Kidney (tissue), 14 donors: Measurements from ENCODE around the gene SPTBN1. TPM values are rescaled to one million over a fixed set of nuclear protein-coding genes. Genes with fewer than 3 reads are reported as not detected.
"Not testable (repeated sequence)": the region's sequence is repeated elsewhere in the genome, so short reads cannot be mapped to it uniquely, and the experiment has no call there.

ENCODE experiments used
- DNase-seq, 5 donors: peaks; one replicate each; pipeline ENCODE4 v3.0.0-alpha.2; 2013 to 2020
- FAIRE-seq: peaks from 2 replicates; lab custom pipeline; 2012; peaks lifted over from hg19 to GRCh38; lab: Jason Lieb, UNC
- H3K27ac ChIP-seq, 2 donors: one replicate each; pipeline ENCODE4 v1.7.0; 2013; ENCODE audit warnings: low read depth in 2 of 2, low read length in 2 of 2, inconsistent platforms in 1 of 2
- H3K27me3 ChIP-seq: one replicate; pipeline ENCODE4 v1.7.1; 2013; ENCODE audit warnings: low read length, inconsistent platforms; ENCODE audit not compliant: control insufficient read depth, insufficient read depth
- H3K36me3 ChIP-seq, 3 donors: one replicate each; pipeline versions ENCODE4 v1.7.0 to v1.7.1; 2013; ENCODE audit warnings: low read length in 3 of 3, control low read depth in 1 of 3, inconsistent platforms in 1 of 3; ENCODE audit not compliant: insufficient read depth in 3 of 3, control insufficient read depth in 2 of 3
- H3K4me1 ChIP-seq, 3 donors: one replicate each; pipeline versions ENCODE4 v1.7.0 to v1.7.1; 2013; ENCODE audit warnings: low read length in 3 of 3, inconsistent platforms in 1 of 3, low read depth in 1 of 3; ENCODE audit not compliant: control insufficient read depth in 2 of 3, insufficient read depth in 2 of 3
- H3K4me3 ChIP-seq, 3 donors: one replicate each; pipeline versions ENCODE4 v1.7.0 to v1.8.1; 2013; ENCODE audit warnings: low read length in 3 of 3, control low read depth in 1 of 3, inconsistent platforms in 1 of 3
- H3K9ac ChIP-seq, 3 donors: one replicate each; pipeline versions ENCODE4 v1.7.0 to v1.7.1; 2013; ENCODE audit warnings: low read length in 3 of 3, control low read depth in 1 of 3, inconsistent platforms in 1 of 3
- H3K9me3 ChIP-seq, 3 donors: one replicate each; pipeline versions ENCODE4 v1.7.0 to v1.7.1; 2013; ENCODE audit warnings: low read length in 3 of 3, control low read depth in 1 of 3, inconsistent platforms in 1 of 3; ENCODE audit not compliant: control insufficient read depth in 2 of 3, insufficient read depth in 1 of 3
- CTCF ChIP-seq: IDR thresholded peaks from 3 replicates; pipeline ENCODE4 v1.5.1; 2012; ENCODE audit warnings: mild to moderate bottlenecking, moderate library complexity, borderline replicate concordance; ENCODE audit not compliant: insufficient read depth; ENCODE audit errors: extremely low read depth
- intact Hi-C: fragments of 100-400 bp; cut with DNase I; formaldehyde crosslinking; loops from one replicate; pipeline ENCODE4 v1.11.1; 2022
- polyA plus RNA-seq: library from polyadenylated mRNA; stranded (reverse); fragments of 350-450 nt; fragmentation: Illumina TruSeq; extraction: RNeasy Lipid Tissue Mini Kit (QIAGEN cat#74804); gene quantifications from one replicate; pipeline ENCODE4 v1.2.3, GENCODE V29; 2014; ENCODE audit warnings: low read depth, low replicate concordance; ENCODE audit not compliant: insufficient read depth
- total RNA-seq: library from RNA; stranded (reverse); fragmentation: NEBNext Ultra II Directional; extraction: Animal tissue kit (Norgen Biotek cat#: 25700); gene quantifications from one replicate; pipeline ENCODE4 v1.2.1, GENCODE V29; 2021
- donor health status: control.
- donor health status: control.
- donor health status: control.
- donor health status: control.
- donor health status: control.
- donor health status: DM: yes; HTN: yes; CAD: no.
- donor health status: Normal renal cell carcinoma (clear cell type).

Gene SPTBN1
- total and polyA plus RNA-seq, 2 donors from 2014 or later, result 93.2 to 313 TPM

- Histone ChIP-seq H3K9ac (no peak overlapping the region), H3K9me3 (no peaks in the 10 kb centered on the region), H3K4me1 (no peaks in the 10 kb centered on the region), H3K27me3 (no peaks in the 10 kb centered on the region), H3K36me3 (no peaks in the 10 kb centered on the region), H3K27ac (no peak overlapping the region), H3K4me3 (no peak overlapping the region)
- TF ChIP-seq CTCF, result no peak
- DNase-seq (no peak), FAIRE-seq (no peak)
- intact Hi-C loops, result no loop called here
Measured at GRCh38 chr2:54695378-54695777, 239.3 kb downstream of the SPTBN1 start.

GRCh38 chr2:54697934-54698333 lies 241.8 kb downstream of the SPTBN1 start:
- no peaks in the 10 kb centered on the region for H3K4me1 ChIP-seq
- no peaks in the 10 kb centered on the region for H3K36me3 ChIP-seq
- TF ChIP-seq CTCF, result no peak
- intact Hi-C loops, result no loop called here
- no peak for FAIRE-seq
- no peak overlapping the region for H3K27ac ChIP-seq
- no peaks in the 10 kb centered on the region for H3K9me3 ChIP-seq
- H3K4me3 ChIP-seq, result no peak overlapping the region
- H3K9ac ChIP-seq, result no peak overlapping the region
- no peak for DNase-seq
- H3K27me3 ChIP-seq, result no peaks in the 10 kb centered on the region

- FAIRE-seq, H3K4me3 ChIP-seq, H3K9ac ChIP-seq, H3K27me3 ChIP-seq, H3K27ac ChIP-seq, H3K36me3 ChIP-seq, DNase-seq, H3K4me1 ChIP-seq, intact Hi-C loops, H3K9me3 ChIP-seq: not testable (repeated sequence)
Measured at GRCh38 chr2:54698926-54699325, 242.8 kb downstream of the SPTBN1 start.

- intact Hi-C loops, result loop anchor here (10.0 kb wide), 1 partner anchor 175 kb away; no protein-coding TSS in a partner anchor
- Histone ChIP-seq H3K4me3 (no peak overlapping the region), H3K27me3 (no peaks in the 10 kb centered on the region), H3K9ac (no peak overlapping the region), H3K9me3 (no peaks in the 10 kb centered on the region), H3K27ac (no peak overlapping the region), H3K36me3 (no peaks in the 10 kb centered on the region), H3K4me1 (no peaks in the 10 kb centered on the region)
- FAIRE-seq (peak; percentile 11), DNase-seq (no peak)
- TF ChIP-seq CTCF, result no peak
Measured at GRCh38 chr2:54699665-54700064, 243.5 kb downstream of the SPTBN1 start.
